H1 (cell line): Measurements from ENCODE around the gene CNR1. TPM values are rescaled to one million over a fixed set of nuclear protein-coding genes. Genes with fewer than 3 reads are reported as not detected.

Experiments used
- CTCF ChIA-PET: fragments of 300-600 bp; sonication (Branson Sonifier 250); formaldehyde crosslinking; loops from one replicate; lab custom pipeline; 2021; ENCODE audit not compliant: partially characterized antibody; lab: Charles Lee
- POLR2A ChIA-PET: fragments of 300-600 bp; sonication (Branson Sonifier 250); formaldehyde crosslinking; loops from one replicate; lab custom pipeline; 2021; ENCODE audit warnings: inconsistent platforms; ENCODE audit not compliant: partially characterized antibody; lab: Charles Lee
- DNase-seq, 2 experiments: peaks; one replicate each; pipeline versions ENCODE4 v3.0.0 to v3.0.0-alpha.2; 2010 to 2022; ENCODE audit warnings: low spot score in 2 of 2, low read depth in 1 of 2, mixed read lengths in 1 of 2
- FAIRE-seq: peaks from 2 replicates; lab custom pipeline; 2011; peaks lifted over from hg19 to GRCh38; lab: Jason Lieb, UNC
- H2AFZ ChIP-seq: 2 replicates; pipeline ENCODE4 v1.8.1; 2012; ENCODE audit warnings: low read length, inconsistent platforms
- H2AK5ac ChIP-seq: 2 replicates; pipeline ENCODE4 v1.6.1; 2013; ENCODE audit warnings: low read depth, low read length
- H2BK120ac ChIP-seq: replicated peaks from 2 replicates; pipeline ENCODE3; 2013; ENCODE audit warnings: low read depth, low read length, inconsistent platforms
- H2BK12ac ChIP-seq: 2 replicates; pipeline ENCODE4 v1.6.1; 2013; ENCODE audit warnings: low read depth, low read length
- H2BK15ac ChIP-seq: 2 replicates; pipeline ENCODE4 v1.6.1; 2013; ENCODE audit warnings: low read length
- H2BK20ac ChIP-seq: 2 replicates; pipeline ENCODE4 v1.6.1; 2013; ENCODE audit warnings: low read length
- H2BK5ac ChIP-seq: 2 replicates; pipeline ENCODE4 v1.6.1; 2013; ENCODE audit warnings: low read depth, low read length
- H3K14ac ChIP-seq: 2 replicates; pipeline ENCODE4 v1.6.1; 2013; ENCODE audit warnings: inconsistent platforms; ENCODE audit not compliant: insufficient read length
- H3K18ac ChIP-seq: 2 replicates; pipeline ENCODE4 v1.6.1; 2013; ENCODE audit warnings: low read length; ENCODE audit errors: extremely low read depth
- H3K23ac ChIP-seq: 2 replicates; pipeline ENCODE4 v1.6.1; 2013; ENCODE audit warnings: inconsistent platforms; ENCODE audit not compliant: insufficient read length
- H3K23me2 ChIP-seq: 2 replicates; pipeline ENCODE4 v1.6.1; 2013; ENCODE audit warnings: low read depth, low read length
- H3K27ac ChIP-seq: 2 replicates; pipeline ENCODE4 v1.6.1; 2011; ENCODE audit warnings: low read depth, low read length, inconsistent platforms
- H3K27me3 ChIP-seq, 4 experiments: replicated peaks in 1 of 4; 1 replicate in 1 of 4; 2 replicates in 3 of 4; pipeline versions ENCODE4 v1.6.1 to v1.8.1; 2011 to 2013; ENCODE audit warnings: low read length in 3 of 4, mild to moderate bottlenecking in 3 of 4, inconsistent platforms in 2 of 4, mixed read lengths in 2 of 4, moderate library complexity in 1 of 4; ENCODE audit not compliant: control insufficient read depth in 3 of 4, insufficient read depth in 3 of 4; ENCODE audit errors: extremely low read depth in 1 of 4
- H3K36me3 ChIP-seq, 4 experiments: 2 replicates each; pipeline versions ENCODE4 v1.6.1 to v1.8.1; 2011 to 2013; ENCODE audit warnings: mild to moderate bottlenecking in 4 of 4, low read length in 3 of 4, moderate library complexity in 2 of 4, control low read depth in 1 of 4, inconsistent platforms in 1 of 4; ENCODE audit not compliant: insufficient read depth in 4 of 4, control insufficient read depth in 2 of 4
- H3K4ac ChIP-seq: replicated peaks from 2 replicates; pipeline ENCODE3; 2013; ENCODE audit warnings: low read length, low read depth, mixed read lengths, inconsistent platforms; ENCODE audit not compliant: insufficient read length
- H3K4me1 ChIP-seq, 4 experiments: replicated peaks in 1 of 4; 1 replicate in 1 of 4; 2 replicates in 3 of 4; pipeline versions ENCODE4 v1.6.1 to v1.8.1; 2011 to 2013; ENCODE audit warnings: low read length in 3 of 4, inconsistent platforms in 2 of 4, mixed read lengths in 1 of 4; ENCODE audit not compliant: insufficient read depth in 4 of 4, control insufficient read depth in 3 of 4
- H3K4me2 ChIP-seq, 2 experiments: 2 replicates each; pipeline versions ENCODE4 v1.6.1 to v1.8.1; 2011 to 2013; ENCODE audit warnings: low read depth in 2 of 2, low read length in 2 of 2, control low read depth in 1 of 2, inconsistent platforms in 1 of 2, mild to moderate bottlenecking in 1 of 2; ENCODE audit not compliant: insufficient read depth in 1 of 2
- H3K4me3 ChIP-seq, 4 experiments: fragments of 200-600, 300-600 bp in 1 of 4; sonication (generic), shearing (Covaris generic), sonication (Bioruptor Twin) in 1 of 4; 2 replicates each; pipeline versions ENCODE4 v1.5.1 to v1.8.1; 2011 to 2016; ENCODE audit warnings: low read length in 4 of 4, low read depth in 3 of 4, control low read depth in 2 of 4, inconsistent platforms in 2 of 4, mild to moderate bottlenecking in 2 of 4, mixed read lengths in 1 of 4, moderate library complexity in 1 of 4; ENCODE audit not compliant: insufficient read depth in 2 of 4; ENCODE audit errors: extremely low read depth in 1 of 4
- H3K56ac ChIP-seq: replicated peaks from 2 replicates; pipeline ENCODE3; 2013; ENCODE audit warnings: low read depth, mild to moderate bottlenecking, mixed read lengths, low read length, inconsistent platforms; ENCODE audit not compliant: insufficient read length
- H3K79me1 ChIP-seq: 2 replicates; pipeline ENCODE4 v1.6.1; 2013; ENCODE audit warnings: low read depth, low read length, control low read depth
- H3K79me2 ChIP-seq, 2 experiments: 2 replicates each; pipeline versions ENCODE4 v1.6.1 to v1.8.1; 2012 to 2013; ENCODE audit warnings: low read length in 2 of 2, mild to moderate bottlenecking in 2 of 2, inconsistent platforms in 1 of 2; ENCODE audit not compliant: insufficient read depth in 2 of 2, control insufficient read depth in 1 of 2
- H3K9ac ChIP-seq, 4 experiments: replicated peaks in 1 of 4; 1 replicate in 1 of 4; 2 replicates in 3 of 4; pipeline versions ENCODE4 v1.6.1 to v1.8.1; 2011 to 2013; ENCODE audit warnings: low read depth in 3 of 4, low read length in 3 of 4, control low read depth in 2 of 4, mild to moderate bottlenecking in 2 of 4, moderate library complexity in 2 of 4, inconsistent platforms in 1 of 4; ENCODE audit errors: extremely low read depth in 1 of 4
- H3K9me3 ChIP-seq, 2 experiments: 2 replicates each; pipeline versions ENCODE4 v1.6.1 to v1.8.1; 2012 to 2013; ENCODE audit warnings: mild to moderate bottlenecking in 2 of 2, moderate library complexity in 2 of 2, control low read depth in 1 of 2, inconsistent platforms in 1 of 2, low read depth in 1 of 2, low read length in 1 of 2, mixed read lengths in 1 of 2; ENCODE audit not compliant: insufficient read depth in 2 of 2
- H4K20me1 ChIP-seq, 2 experiments: replicated peaks in 1 of 2; 2 replicates each; pipeline versions ENCODE3 to v1.8.1; 2011 to 2013; ENCODE audit warnings: inconsistent platforms in 2 of 2, low read length in 2 of 2, mild to moderate bottlenecking in 1 of 2; ENCODE audit not compliant: insufficient read depth in 2 of 2, control insufficient read depth in 1 of 2
- H4K5ac ChIP-seq: 2 replicates; pipeline ENCODE4 v1.6.1; 2013; ENCODE audit warnings: low read length, low read depth, mixed read lengths, inconsistent platforms; ENCODE audit not compliant: insufficient read length
- H4K8ac ChIP-seq: 2 replicates; pipeline ENCODE4 v1.8.0; 2013; ENCODE audit warnings: mild to moderate bottlenecking, moderate library complexity, low read length, inconsistent platforms; ENCODE audit not compliant: insufficient read depth; ENCODE audit errors: extremely low read depth
- H4K91ac ChIP-seq: replicated peaks from 2 replicates; pipeline ENCODE3; 2013; ENCODE audit warnings: low read length, mixed read lengths, inconsistent platforms; ENCODE audit not compliant: insufficient read length
- CTBP2 ChIP-seq: IDR thresholded peaks from 2 replicates; pipeline ENCODE4 v1.7.0; 2011; ENCODE audit warnings: borderline replicate concordance, mild to moderate bottlenecking, moderate library complexity, mixed read lengths, low read length; ENCODE audit not compliant: insufficient read depth, insufficient read length
- EZH2 ChIP-seq: fragments of 200-600 bp; sonication (generic); IDR thresholded peaks from 2 replicates; pipeline ENCODE4 v1.7.1; 2012; ENCODE audit warnings: low read depth, mild to moderate bottlenecking, moderate library complexity, low read length, inconsistent platforms; ENCODE audit not compliant: severe bottlenecking
- JUN ChIP-seq: IDR thresholded peaks from 2 replicates; pipeline ENCODE4 v1.6.1; 2011; ENCODE audit warnings: low read depth, mild to moderate bottlenecking, improper control_type of control experiment, low read length
- RAD21 ChIP-seq, 2 experiments: IDR thresholded peaks in 1 of 2; conservative IDR thresholded peaks in 1 of 2; 2 replicates each; pipeline ENCODE4 v1.6.1; 2011; ENCODE audit warnings: low read depth in 2 of 2, low read length in 2 of 2, improper control_type of control experiment in 1 of 2, inconsistent platforms in 1 of 2, mild to moderate bottlenecking in 1 of 2, moderate library complexity in 1 of 2
- RBBP5 ChIP-seq: IDR thresholded peaks from 2 replicates; pipeline ENCODE4 v1.7.1; 2012; ENCODE audit warnings: low read depth, mild to moderate bottlenecking, inconsistent platforms, low read length, moderate library complexity, borderline replicate concordance
- RFX5 ChIP-seq: IDR thresholded peaks from 2 replicates; pipeline ENCODE4 v1.6.1; 2011; ENCODE audit warnings: low read depth, low read length, improper control_type of control experiment, borderline replicate concordance
- RXRA ChIP-seq: IDR thresholded peaks from 2 replicates; pipeline ENCODE4 v1.6.1; 2011; ENCODE audit warnings: low read depth, mild to moderate bottlenecking, low read length, moderate library complexity; ENCODE audit not compliant: insufficient read depth
- SP4 ChIP-seq: IDR thresholded peaks from 2 replicates; pipeline ENCODE4 v1.6.1; 2012; ENCODE audit warnings: low read length, inconsistent platforms
- ZNF274 ChIP-seq: IDR thresholded peaks from 2 replicates; pipeline ENCODE4 v1.7.0; 2012; ENCODE audit warnings: low read length, borderline replicate concordance; ENCODE audit errors: extremely low read depth
- whole genome bisulfite sequencing, 2 experiments: shearing (Covaris generic) in 1 of 2; methylation state at CpG; one replicate each; pipeline versions ENCODE4 v1.1.6 to v1.1.7; 2013 to 2015; ENCODE audit warnings: low lambda C conversion rate in 2 of 2, mixed read lengths in 2 of 2, inconsistent platforms in 1 of 2, low coverage in 1 of 2, missing lambda C conversion rate in 1 of 2; ENCODE audit not compliant: insufficient replicate concordance in 2 of 2, insufficient coverage in 1 of 2, insufficient read length in 1 of 2; ENCODE audit errors: extremely low coverage in 1 of 2, missing lambda C conversion rate in 1 of 2; 5-methylcytosine and 5-hydroxymethylcytosine counted together
- polyA plus RNA-seq, 7 experiments: library from polyadenylated mRNA; depleted of rRNA in 3 of 7; stranded (reverse) in 5 of 7; unstranded in 2 of 7; fragments of >200 nt in 5 of 7; fragments of 200-250 nt in 2 of 7; gene quantifications; 1 replicate in 5 of 7; 2 replicates in 1 of 7; 4 replicates in 1 of 7; pipeline versions ENCODE4 v1.2.1 to v1.2.3, GENCODE V29; 2011 to 2013; ENCODE audit warnings: missing spikeins in 2 of 7, mixed read lengths in 2 of 7
- total RNA-seq: library from RNA; stranded (reverse); fragmentation: NEBNext Ultra II Directional; extraction: Animal tissue kit (Norgen Biotek cat#: 25700); gene quantifications from 2 replicates; pipeline ENCODE4 v1.2.1, GENCODE V29; 2021
- TF ChIP-seq, protein P1 (sequence below), 3 experiments: IDR thresholded peaks; 1 replicate in 2 of 3; 2 replicates in 1 of 3; pipeline versions ENCODE4 v1.5.1 to v1.6.1; 2011; ENCODE audit warnings: low read length in 3 of 3, mild to moderate bottlenecking in 3 of 3, inconsistent platforms in 2 of 3, low read depth in 1 of 3, moderate library complexity in 1 of 3; ENCODE audit not compliant: insufficient read depth in 1 of 3; ENCODE audit errors: control extremely low read depth in 1 of 3

CNR1 gene
- total and polyA plus RNA-seq, 2 of the 8 experiments (the other 6 are each of a cell fraction or from before 2014, with no cell fraction given), result 0.83 to 3.1 TPM

GRCh38 chr6:88105741-88106340 lies 60.3 kb downstream of the CNR1 start:
- no peak overlapping the region for H2BK5ac ChIP-seq
- H3K14ac ChIP-seq, result no peak overlapping the region
- H2AK5ac ChIP-seq, result no peak overlapping the region
- CTCF ChIA-PET, result interaction anchor here (0.6 to 1.3 kb wide), 3 partner anchors 51 to 477 kb away, joined by 3 read pairs; no protein-coding TSS in a partner anchor
- POLR2A ChIA-PET, result no interaction called here
- no peak overlapping the region for H3K23ac ChIP-seq
- H2BK15ac ChIP-seq, result no peak overlapping the region
- H4K91ac ChIP-seq, result no peak overlapping the region
- no peak overlapping the region for H3K9ac ChIP-seq
- no peaks in the 10 kb centered on the region for H3K9me3 ChIP-seq
- no peaks in the 10 kb centered on the region for H3K4me1 ChIP-seq
- no peak overlapping the region for H2BK12ac ChIP-seq
- no peak overlapping the region for H3K4me3 ChIP-seq
- H3K79me1 ChIP-seq, result no peaks in the 10 kb centered on the region
- no peak overlapping the region for H3K18ac ChIP-seq
- H3K27ac ChIP-seq, result no peak overlapping the region
- H3K23me2 ChIP-seq, result no peaks in the 10 kb centered on the region
- H3K27me3 ChIP-seq, result no peaks in the 10 kb centered on the region
- H4K5ac ChIP-seq, result no peak overlapping the region
- H2BK20ac ChIP-seq, result no peak overlapping the region
- no peak for FAIRE-seq
- no peak overlapping the region for H3K56ac ChIP-seq
- H3K36me3 ChIP-seq, result no peaks in the 10 kb centered on the region
- H2AFZ ChIP-seq, result no peak overlapping the region
- no peaks in the 10 kb centered on the region for H3K79me2 ChIP-seq
- H4K20me1 ChIP-seq, result no peaks in the 10 kb centered on the region
- no peak overlapping the region for H2BK120ac ChIP-seq
- no peak overlapping the region for H3K4me2 ChIP-seq
- no peak for DNase-seq
- WGBS, 2 experiments, result 89% methylated on average over 7 of the region's 7 CpGs; no CpG with 5 or more reads in 1 of the 2 experiments
- H3K4ac ChIP-seq, result no peak overlapping the region
- no peak overlapping the region for H4K8ac ChIP-seq
- no peak for TF ChIP-seq CTBP2
- TF ChIP-seq, protein P1, sequence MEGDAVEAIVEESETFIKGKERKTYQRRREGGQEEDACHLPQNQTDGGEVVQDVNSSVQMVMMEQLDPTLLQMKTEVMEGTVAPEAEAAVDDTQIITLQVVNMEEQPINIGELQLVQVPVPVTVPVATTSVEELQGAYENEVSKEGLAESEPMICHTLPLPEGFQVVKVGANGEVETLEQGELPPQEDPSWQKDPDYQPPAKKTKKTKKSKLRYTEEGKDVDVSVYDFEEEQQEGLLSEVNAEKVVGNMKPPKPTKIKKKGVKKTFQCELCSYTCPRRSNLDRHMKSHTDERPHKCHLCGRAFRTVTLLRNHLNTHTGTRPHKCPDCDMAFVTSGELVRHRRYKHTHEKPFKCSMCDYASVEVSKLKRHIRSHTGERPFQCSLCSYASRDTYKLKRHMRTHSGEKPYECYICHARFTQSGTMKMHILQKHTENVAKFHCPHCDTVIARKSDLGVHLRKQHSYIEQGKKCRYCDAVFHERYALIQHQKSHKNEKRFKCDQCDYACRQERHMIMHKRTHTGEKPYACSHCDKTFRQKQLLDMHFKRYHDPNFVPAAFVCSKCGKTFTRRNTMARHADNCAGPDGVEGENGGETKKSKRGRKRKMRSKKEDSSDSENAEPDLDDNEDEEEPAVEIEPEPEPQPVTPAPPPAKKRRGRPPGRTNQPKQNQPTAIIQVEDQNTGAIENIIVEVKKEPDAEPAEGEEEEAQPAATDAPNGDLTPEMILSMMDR (IDR thresholded peaks at IDR 0.05; ENCODE audit: control extremely low read depth in 1 of 3, insufficient read depth in 1 of 3, low read depth in 1 of 3, low read length in 3 of 3), result no peak
- TF ChIP-seq RXRA, result no peak
- TF ChIP-seq RBBP5, result no peak
- no peak for TF ChIP-seq RFX5
- no peak for TF ChIP-seq SP4
- no peak for TF ChIP-seq ZNF274
- no peak for TF ChIP-seq RAD21 (IDR thresholded peaks at IDR 0.05 in 1 of 2, conservative IDR thresholded peaks at IDR 0.05 in 1 of 2; ENCODE audit: low read depth in 2 of 2, low read length in 2 of 2)
- TF ChIP-seq JUN, result no peak
- TF ChIP-seq EZH2, result no peak
